ENCODE results near the gene CLPTM1. TPM values are rescaled to one million over a fixed set of nuclear protein-coding genes. Genes with fewer than 3 reads are reported as not detected.

Gene CLPTM1, protein sequence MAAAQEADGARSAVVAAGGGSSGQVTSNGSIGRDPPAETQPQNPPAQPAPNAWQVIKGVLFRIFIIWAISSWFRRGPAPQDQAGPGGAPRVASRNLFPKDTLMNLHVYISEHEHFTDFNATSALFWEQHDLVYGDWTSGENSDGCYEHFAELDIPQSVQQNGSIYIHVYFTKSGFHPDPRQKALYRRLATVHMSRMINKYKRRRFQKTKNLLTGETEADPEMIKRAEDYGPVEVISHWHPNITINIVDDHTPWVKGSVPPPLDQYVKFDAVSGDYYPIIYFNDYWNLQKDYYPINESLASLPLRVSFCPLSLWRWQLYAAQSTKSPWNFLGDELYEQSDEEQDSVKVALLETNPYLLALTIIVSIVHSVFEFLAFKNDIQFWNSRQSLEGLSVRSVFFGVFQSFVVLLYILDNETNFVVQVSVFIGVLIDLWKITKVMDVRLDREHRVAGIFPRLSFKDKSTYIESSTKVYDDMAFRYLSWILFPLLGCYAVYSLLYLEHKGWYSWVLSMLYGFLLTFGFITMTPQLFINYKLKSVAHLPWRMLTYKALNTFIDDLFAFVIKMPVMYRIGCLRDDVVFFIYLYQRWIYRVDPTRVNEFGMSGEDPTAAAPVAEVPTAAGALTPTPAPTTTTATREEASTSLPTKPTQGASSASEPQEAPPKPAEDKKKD
- polyA plus RNA-seq (2013, experiment 1 of 2) = 74.4 TPM
- polyA plus RNA-seq (2013, experiment 2 of 2) = 74.1 TPM

DNA sequence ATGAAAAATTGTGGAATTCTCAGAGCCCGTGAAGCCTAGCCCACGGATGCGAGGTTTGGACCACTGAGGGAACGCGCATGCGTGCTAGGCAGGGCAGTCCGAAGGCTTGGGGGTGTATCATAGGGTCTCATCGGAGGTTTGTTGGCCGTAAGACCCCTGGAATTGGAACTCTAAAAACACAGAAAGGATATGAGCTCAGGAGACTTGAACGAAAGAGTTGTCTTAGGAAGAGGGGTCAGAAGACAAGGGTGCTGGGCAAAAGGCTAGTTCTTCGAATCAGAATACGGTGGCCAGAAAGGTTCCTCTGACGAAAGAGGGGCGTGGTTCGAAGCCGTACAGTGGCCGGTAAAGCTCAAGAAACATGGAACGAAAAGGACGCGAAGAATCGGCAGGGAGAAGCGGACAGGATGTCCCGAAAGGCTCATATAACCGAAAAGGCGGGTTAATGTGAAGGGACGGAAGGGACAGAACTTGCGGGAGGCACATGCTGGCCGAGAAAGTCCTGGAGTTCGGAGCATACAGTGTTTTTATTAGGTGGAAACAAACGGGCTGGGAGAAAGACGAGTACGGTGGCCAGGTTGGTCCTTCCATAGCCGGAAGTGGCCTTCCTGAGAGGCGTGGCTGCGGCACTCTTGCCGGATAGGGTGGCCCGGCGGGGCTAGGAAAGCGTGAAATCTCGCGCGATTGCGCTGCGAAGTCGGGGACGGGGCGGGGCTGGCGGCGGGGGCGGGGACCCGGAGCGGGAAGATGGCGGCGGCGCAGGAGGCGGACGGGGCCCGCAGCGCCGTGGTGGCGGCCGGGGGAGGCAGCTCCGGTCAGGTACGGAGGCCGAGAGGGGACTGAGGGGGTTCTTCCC is at the start of gene CLPTM1:
Gene CLPTM1, plus strand, starts transcription at position 732 of the 856 bp plus-strand sequence. Its CDS starts 16 bp downstream, at position 748.
- Histone ChIP-seq H2BK5ac (ENCODE audit: low read length) (peak within 1 kb of the TSS; percentile 93), H3K79me2 (ENCODE audit: control insufficient read depth, insufficient read depth, low read length) (peaks cover 38% of the 10 kb centered on the region), H3K27ac (ENCODE audit: low read depth, low read length) (peak within 1 kb of the TSS; percentile 95), H2BK120ac (ENCODE audit: low read depth, low read length) (no peak within 1 kb of the TSS), H3K79me1 (ENCODE audit: low read length) (peaks cover 26% of the 10 kb centered on the region), H3K4me3 (ENCODE audit: low read length) (peak within 1 kb of the TSS; percentile 92), H3K4ac (ENCODE audit: low read depth, low read length) (peak within 1 kb of the TSS; percentile 93), H2BK15ac (replicated peaks; ENCODE audit: low read depth) (no peak within 1 kb of the TSS), H3K36me3 (ENCODE audit: control insufficient read depth, insufficient read depth, low read length) (no peaks in the 10 kb centered on the region), H3K56ac (ENCODE audit: low read length) (peak within 1 kb of the TSS; percentile 100), H2AK5ac (ENCODE audit: low read length) (no peak within 1 kb of the TSS), H3K18ac (ENCODE audit: low read length) (peak within 1 kb of the TSS; percentile 78), H3K27me3 (ENCODE audit: insufficient read depth, low read length, poor library complexity) (no peaks in the 10 kb centered on the region), H4K8ac (ENCODE audit: low read depth, low read length) (peak within 1 kb of the TSS; percentile 98), H3K4me1 (ENCODE audit: control insufficient read depth, low read depth, low read length) (no peaks in the 10 kb centered on the region), H3K9ac (ENCODE audit: low read length) (peak within 1 kb of the TSS; percentile 98), H3K23ac (ENCODE audit: low read length) (peak within 1 kb of the TSS; percentile 48), H4K5ac (ENCODE audit: low read length) (peak within 1 kb of the TSS; percentile 88), H3K4me2 (ENCODE audit: low read length) (peak within 1 kb of the TSS; percentile 94)
- DNase-seq = peak; percentile 98
- no CpG with 5 or more reads among the region's 65 CpGs for WGBS (ENCODE audit: extremely low coverage, insufficient coverage, low lambda C conversion rate)

DNA sequence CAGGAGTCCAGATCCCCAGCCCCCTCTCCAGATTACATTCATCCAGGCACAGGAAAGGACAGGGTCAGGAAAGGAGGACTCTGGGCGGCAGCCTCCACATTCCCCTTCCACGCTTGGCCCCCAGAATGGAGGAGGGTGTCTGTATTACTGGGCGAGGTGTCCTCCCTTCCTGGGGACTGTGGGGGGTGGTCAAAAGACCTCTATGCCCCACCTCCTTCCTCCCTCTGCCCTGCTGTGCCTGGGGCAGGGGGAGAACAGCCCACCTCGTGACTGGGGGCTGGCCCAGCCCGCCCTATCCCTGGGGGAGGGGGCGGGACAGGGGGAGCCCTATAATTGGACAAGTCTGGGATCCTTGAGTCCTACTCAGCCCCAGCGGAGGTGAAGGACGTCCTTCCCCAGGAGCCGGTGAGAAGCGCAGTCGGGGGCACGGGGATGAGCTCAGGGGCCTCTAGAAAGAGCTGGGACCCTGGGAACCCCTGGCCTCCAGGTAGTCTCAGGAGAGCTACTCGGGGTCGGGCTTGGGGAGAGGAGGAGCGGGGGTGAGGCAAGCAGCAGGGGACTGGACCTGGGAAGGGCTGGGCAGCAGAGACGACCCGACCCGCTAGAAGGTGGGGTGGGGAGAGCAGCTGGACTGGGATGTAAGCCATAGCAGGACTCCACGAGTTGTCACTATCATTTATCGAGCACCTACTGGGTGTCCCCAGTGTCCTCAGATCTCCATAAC is 49.6 kb upstream of the CLPTM1 start, which contains the start of gene APOE:
Gene APOE, plus strand, starts transcription at position 360 of the 724 bp plus-strand sequence. CDS start 829 bp downstream, outside the sequence.
- peak within 1 kb of the TSS; percentile 59 for H3K23ac ChIP-seq (ENCODE audit: low read length)
- no peak within 1 kb of the TSS for H2BK120ac ChIP-seq (ENCODE audit: low read depth, low read length)
- H3K79me1 ChIP-seq (ENCODE audit: low read length) = peaks cover 4% of the 10 kb centered on the region
- H3K27me3 ChIP-seq (ENCODE audit: insufficient read depth, low read length, poor library complexity) = no peaks in the 10 kb centered on the region
- peak within 1 kb of the TSS; percentile 74 for H3K4ac ChIP-seq (ENCODE audit: low read depth, low read length)
- DNase-seq = peak; percentile 92
- H2BK15ac ChIP-seq (replicated peaks; ENCODE audit: low read depth) = no peak within 1 kb of the TSS
- H3K18ac ChIP-seq (ENCODE audit: low read length) = peak within 1 kb of the TSS; percentile 75
- H3K56ac ChIP-seq (ENCODE audit: low read length) = peak within 1 kb of the TSS; percentile 97
- H4K5ac ChIP-seq (ENCODE audit: low read length) = no peak within 1 kb of the TSS
- H2AK5ac ChIP-seq (ENCODE audit: low read length) = peak within 1 kb of the TSS; percentile 77
- H3K9ac ChIP-seq (ENCODE audit: low read length) = peak within 1 kb of the TSS; percentile 97
- no peak within 1 kb of the TSS for H4K8ac ChIP-seq (ENCODE audit: low read depth, low read length)
- peak within 1 kb of the TSS; percentile 85 for H2BK5ac ChIP-seq (ENCODE audit: low read length)
- WGBS (ENCODE audit: extremely low coverage, insufficient coverage, low lambda C conversion rate) = no CpG with 5 or more reads among the region's 20 CpGs
- no peaks in the 10 kb centered on the region for H3K4me1 ChIP-seq (ENCODE audit: control insufficient read depth, low read depth, low read length)
- H3K36me3 ChIP-seq (ENCODE audit: control insufficient read depth, insufficient read depth, low read length) = peaks cover 10% of the 10 kb centered on the region
- peak within 1 kb of the TSS; percentile 69 for H3K27ac ChIP-seq (ENCODE audit: low read depth, low read length)
- H3K79me2 ChIP-seq (ENCODE audit: control insufficient read depth, insufficient read depth, low read length) = peaks cover 4% of the 10 kb centered on the region
- peak within 1 kb of the TSS; percentile 85 for H3K4me2 ChIP-seq (ENCODE audit: low read length)
- H3K4me3 ChIP-seq (ENCODE audit: low read length) = peak within 1 kb of the TSS; percentile 93

GRCh38 chr19:44907613-44908012 is 47.6 kb upstream of the CLPTM1 start:
- DNase-seq = no peak
- no peak overlapping the region for H2BK5ac ChIP-seq (ENCODE audit: low read length)
- H3K79me1 ChIP-seq (ENCODE audit: low read length) = peaks cover 4% of the 10 kb centered on the region
- no peak overlapping the region for H3K4ac ChIP-seq (ENCODE audit: low read depth, low read length)
- no peak overlapping the region for H2BK15ac ChIP-seq (replicated peaks; ENCODE audit: low read depth)
- H3K79me2 ChIP-seq (ENCODE audit: control insufficient read depth, insufficient read depth, low read length) = peaks cover 4% of the 10 kb centered on the region
- H3K4me3 ChIP-seq (ENCODE audit: low read length) = no peak overlapping the region
- H2BK120ac ChIP-seq (ENCODE audit: low read depth, low read length) = no peak overlapping the region
- H3K9ac ChIP-seq (ENCODE audit: low read length) = no peak overlapping the region
- H4K8ac ChIP-seq (ENCODE audit: low read depth, low read length) = no peak overlapping the region
- no peak overlapping the region for H3K18ac ChIP-seq (ENCODE audit: low read length)
- H3K27ac ChIP-seq (ENCODE audit: low read depth, low read length) = no peak overlapping the region
- H3K27me3 ChIP-seq (ENCODE audit: insufficient read depth, low read length, poor library complexity) = no peaks in the 10 kb centered on the region
- no peak overlapping the region for H3K23ac ChIP-seq (ENCODE audit: low read length)
- peak overlapping the region; percentile 34 for H3K56ac ChIP-seq (ENCODE audit: low read length)
- no CpG with 5 or more reads among the region's 12 CpGs for WGBS (ENCODE audit: extremely low coverage, insufficient coverage, low lambda C conversion rate)
- no peak overlapping the region for H4K5ac ChIP-seq (ENCODE audit: low read length)
- peaks cover 6% of the 10 kb centered on the region for H3K36me3 ChIP-seq (ENCODE audit: control insufficient read depth, insufficient read depth, low read length)
- H3K4me1 ChIP-seq (ENCODE audit: control insufficient read depth, low read depth, low read length) = peaks cover 7% of the 10 kb centered on the region
- no peak overlapping the region for H2AK5ac ChIP-seq (ENCODE audit: low read length)
- H3K4me2 ChIP-seq (ENCODE audit: low read length) = no peak overlapping the region

- Histone ChIP-seq H3K79me1 (ENCODE audit: low read length) (peaks cover 4% of the 10 kb centered on the region), H3K9ac (ENCODE audit: low read length) (no peak overlapping the region), H4K5ac (ENCODE audit: low read length) (no peak overlapping the region), H3K23ac (ENCODE audit: low read length) (no peak overlapping the region), H2BK120ac (ENCODE audit: low read depth, low read length) (no peak overlapping the region), H2BK5ac (ENCODE audit: low read length) (no peak overlapping the region), H3K56ac (ENCODE audit: low read length) (no peak overlapping the region), H3K36me3 (ENCODE audit: control insufficient read depth, insufficient read depth, low read length) (peaks cover 4% of the 10 kb centered on the region), H3K4me1 (ENCODE audit: control insufficient read depth, low read depth, low read length) (peaks cover 7% of the 10 kb centered on the region), H3K18ac (ENCODE audit: low read length) (no peak overlapping the region), H3K27me3 (ENCODE audit: insufficient read depth, low read length, poor library complexity) (no peaks in the 10 kb centered on the region), H2AK5ac (ENCODE audit: low read length) (no peak overlapping the region), H3K79me2 (ENCODE audit: control insufficient read depth, insufficient read depth, low read length) (peaks cover 4% of the 10 kb centered on the region), H3K4ac (ENCODE audit: low read depth, low read length) (no peak overlapping the region), H3K4me2 (ENCODE audit: low read length) (no peak overlapping the region), H4K8ac (ENCODE audit: low read depth, low read length) (no peak overlapping the region), H3K4me3 (ENCODE audit: low read length) (no peak overlapping the region), H3K27ac (ENCODE audit: low read depth, low read length) (no peak overlapping the region), H2BK15ac (replicated peaks; ENCODE audit: low read depth) (no peak overlapping the region)
- no CpG with 5 or more reads among the region's 46 CpGs for WGBS (ENCODE audit: extremely low coverage, insufficient coverage, low lambda C conversion rate)
- no peak for DNase-seq
Measured at GRCh38 chr19:44908074-44908835, 46.9 kb upstream of the CLPTM1 start.

All from mesendoderm (in vitro differentiated cells).